ENCODE measurements around the gene FYN.

FYN gene

DNA sequence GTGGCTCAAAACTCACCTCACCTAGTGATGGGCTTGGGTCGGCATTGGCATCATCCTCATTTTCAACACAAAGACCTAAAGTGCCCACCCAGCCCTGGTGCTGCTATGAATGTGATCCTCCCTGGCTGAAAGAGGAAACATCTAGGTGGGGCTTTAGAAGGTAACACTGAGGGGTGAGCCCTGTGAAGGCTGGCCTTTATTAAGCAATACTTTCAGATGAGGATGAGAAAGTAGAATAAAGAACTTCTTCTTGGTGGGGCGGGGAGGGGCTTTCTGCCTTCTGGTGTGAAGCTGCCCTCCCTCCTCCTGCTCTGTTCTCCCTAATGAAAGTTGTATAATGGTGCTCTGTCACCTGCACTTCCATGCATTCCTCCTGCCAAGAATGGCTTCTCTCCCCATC lies 134.6 kb downstream of the FYN start:
- Histone ChIP-seq H3K4me3 (ENCODE audit: low read length) (no peak overlapping the region), H3K79me2 (ENCODE audit: control insufficient read depth, low read length) (no peaks in the 10 kb centered on the region), H3F3A (ENCODE audit: control insufficient read depth, insufficient read depth) (no peaks in the 10 kb centered on the region), H3K9me2 (replicated peaks; ENCODE audit: control insufficient read depth, low read length) (no peaks in the 10 kb centered on the region), H3K27me3 (ENCODE audit: control insufficient read depth, low read length) (no peaks in the 10 kb centered on the region), H4K20me1 (ENCODE audit: control insufficient read depth, insufficient read depth, low read depth, low read length) (no peaks in the 10 kb centered on the region), H3K9me3 (ENCODE audit: control insufficient read depth, insufficient read depth, low read length) (no peaks in the 10 kb centered on the region), H3K27ac (ENCODE audit: low read depth, low read length) (no peak overlapping the region), H3K36me3 (ENCODE audit: control insufficient read depth, low read length) (no peaks in the 10 kb centered on the region), H3K4me2 (ENCODE audit: low read length) (no peak overlapping the region), H3K4me1 (ENCODE audit: control insufficient read depth, low read length) (peaks cover 7% of the 10 kb centered on the region; the same call in 1 of the 2 replicates)
- no peak for TF ChIP-seq EZH2phosphoT487 (IDR thresholded peaks at IDR 0.05; ENCODE audit: borderline replicate concordance, low read length)
- TF ChIP-seq, protein P1, sequence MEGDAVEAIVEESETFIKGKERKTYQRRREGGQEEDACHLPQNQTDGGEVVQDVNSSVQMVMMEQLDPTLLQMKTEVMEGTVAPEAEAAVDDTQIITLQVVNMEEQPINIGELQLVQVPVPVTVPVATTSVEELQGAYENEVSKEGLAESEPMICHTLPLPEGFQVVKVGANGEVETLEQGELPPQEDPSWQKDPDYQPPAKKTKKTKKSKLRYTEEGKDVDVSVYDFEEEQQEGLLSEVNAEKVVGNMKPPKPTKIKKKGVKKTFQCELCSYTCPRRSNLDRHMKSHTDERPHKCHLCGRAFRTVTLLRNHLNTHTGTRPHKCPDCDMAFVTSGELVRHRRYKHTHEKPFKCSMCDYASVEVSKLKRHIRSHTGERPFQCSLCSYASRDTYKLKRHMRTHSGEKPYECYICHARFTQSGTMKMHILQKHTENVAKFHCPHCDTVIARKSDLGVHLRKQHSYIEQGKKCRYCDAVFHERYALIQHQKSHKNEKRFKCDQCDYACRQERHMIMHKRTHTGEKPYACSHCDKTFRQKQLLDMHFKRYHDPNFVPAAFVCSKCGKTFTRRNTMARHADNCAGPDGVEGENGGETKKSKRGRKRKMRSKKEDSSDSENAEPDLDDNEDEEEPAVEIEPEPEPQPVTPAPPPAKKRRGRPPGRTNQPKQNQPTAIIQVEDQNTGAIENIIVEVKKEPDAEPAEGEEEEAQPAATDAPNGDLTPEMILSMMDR (IDR thresholded peaks at IDR 0.05; ENCODE audit: low read depth, low read length, poor library complexity, severe bottlenecking): no peak

DNA sequence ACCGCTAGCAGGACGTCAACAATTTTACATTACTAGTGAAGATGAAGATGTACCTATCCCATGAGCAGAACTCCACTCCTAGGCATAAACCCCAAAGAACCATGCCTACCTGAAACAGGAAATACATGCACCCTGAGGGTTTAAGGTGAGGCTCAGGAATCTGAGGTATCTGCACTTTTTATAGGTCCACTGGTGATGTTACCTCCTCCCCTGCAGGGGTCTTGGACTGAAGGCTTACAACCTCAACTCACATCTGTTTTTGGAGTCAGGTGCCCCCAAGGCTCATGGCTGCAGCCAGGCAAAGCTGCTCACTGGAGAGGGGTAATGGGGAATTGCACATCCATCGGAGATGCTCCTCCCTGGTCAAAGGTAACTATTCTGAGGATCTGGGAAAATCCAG lies 135.1 kb downstream of the FYN start:
- Histone ChIP-seq H3K4me2 (ENCODE audit: low read length) (no peak overlapping the region), H3K79me2 (ENCODE audit: control insufficient read depth, low read length) (no peaks in the 10 kb centered on the region)

DNA sequence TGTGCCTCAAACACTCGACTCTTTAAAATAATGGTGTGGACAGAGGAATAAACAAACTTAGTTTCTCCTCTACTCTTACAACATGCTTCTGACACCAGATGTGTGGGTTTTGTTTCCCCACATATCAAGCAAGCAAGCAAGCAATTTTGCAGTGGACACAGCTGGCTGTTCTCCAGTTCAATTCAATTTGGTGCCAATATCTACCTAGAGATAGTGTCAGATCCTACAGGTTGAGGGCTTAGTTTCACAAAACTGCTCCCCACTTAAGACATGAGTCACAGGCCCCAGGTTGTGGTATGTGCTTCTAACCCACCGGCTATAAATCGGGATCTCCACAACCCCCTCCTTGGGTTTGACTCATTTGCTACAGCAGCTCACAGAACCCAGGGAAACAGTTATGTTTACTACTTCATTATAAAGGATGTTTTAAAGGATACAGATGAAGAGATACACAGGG lies 136.2 kb downstream of the FYN start:
- no peak overlapping the region for H3K4me3 ChIP-seq (ENCODE audit: low read length)
- H4K20me1 ChIP-seq (ENCODE audit: control insufficient read depth, insufficient read depth, low read depth, low read length): no peaks in the 10 kb centered on the region
- no peaks in the 10 kb centered on the region for H3K79me2 ChIP-seq (ENCODE audit: control insufficient read depth, low read length)
- H3K36me3 ChIP-seq (ENCODE audit: control insufficient read depth, low read length): no peaks in the 10 kb centered on the region
- TF ChIP-seq, protein P1 (IDR thresholded peaks at IDR 0.05; ENCODE audit: low read depth, low read length, poor library complexity, severe bottlenecking): no peak
- TF ChIP-seq EZH2phosphoT487 (IDR thresholded peaks at IDR 0.05; ENCODE audit: borderline replicate concordance, low read length): no peak
- no peak overlapping the region for H3K4me2 ChIP-seq (ENCODE audit: low read length)
- no peaks in the 10 kb centered on the region for H3K9me3 ChIP-seq (ENCODE audit: control insufficient read depth, insufficient read depth, low read length)
- H3K4me1 ChIP-seq (ENCODE audit: control insufficient read depth, low read length): peaks cover 7% of the 10 kb centered on the region; the same call in 1 of the 2 replicates
- H3K9me2 ChIP-seq (replicated peaks; ENCODE audit: control insufficient read depth, low read length): no peaks in the 10 kb centered on the region
- H3F3A ChIP-seq (ENCODE audit: control insufficient read depth, insufficient read depth): no peaks in the 10 kb centered on the region
- H3K27me3 ChIP-seq (ENCODE audit: control insufficient read depth, low read length): no peaks in the 10 kb centered on the region
- no peak overlapping the region for H3K27ac ChIP-seq (ENCODE audit: low read depth, low read length)

More for the DNA sequence above, 135.1 kb downstream of the FYN start:
- Histone ChIP-seq H3K9me2 (replicated peaks; ENCODE audit: control insufficient read depth, low read length) (no peaks in the 10 kb centered on the region), H3K4me3 (ENCODE audit: low read length) (no peak overlapping the region), H3F3A (ENCODE audit: control insufficient read depth, insufficient read depth) (no peaks in the 10 kb centered on the region), H3K4me1 (ENCODE audit: control insufficient read depth, low read length) (peaks cover 7% of the 10 kb centered on the region; the same call in 1 of the 2 replicates), H4K20me1 (ENCODE audit: control insufficient read depth, insufficient read depth, low read depth, low read length) (no peaks in the 10 kb centered on the region), H3K27ac (ENCODE audit: low read depth, low read length) (no peak overlapping the region), H3K36me3 (ENCODE audit: control insufficient read depth, low read length) (no peaks in the 10 kb centered on the region), H3K27me3 (ENCODE audit: control insufficient read depth, low read length) (no peaks in the 10 kb centered on the region), H3K9me3 (ENCODE audit: control insufficient read depth, insufficient read depth, low read length) (no peaks in the 10 kb centered on the region)
- no peak for TF ChIP-seq EZH2phosphoT487 (IDR thresholded peaks at IDR 0.05; ENCODE audit: borderline replicate concordance, low read length)
- TF ChIP-seq, protein P1 (IDR thresholded peaks at IDR 0.05; ENCODE audit: low read depth, low read length, poor library complexity, severe bottlenecking): no peak

Data from DOHH2 (cell line).